K562 (cell line): ENCODE data around the gene TGM5. TPM values are rescaled to one million over a fixed set of nuclear protein-coding genes. Genes with fewer than 3 reads are reported as not detected.

ENCODE experiments used
- ATF4 ChIP-seq: fragments of 450-650 bp; formaldehyde crosslinking; IDR thresholded peaks from 2 replicates; pipeline ENCODE4 v1.4.0; 2022; ENCODE audit warnings: mild to moderate bottlenecking, moderate library complexity
- BCL6 ChIP-seq: fragments of 250-450 bp; sonication (Bioruptor Pico); IDR thresholded peaks from 2 replicates; pipeline ENCODE4 v1.4.0; 2020
- BHLHE40 ChIP-seq: IDR thresholded peaks from 2 replicates; pipeline ENCODE4 v1.6.1; 2011; ENCODE audit warnings: low read length, improper control_type of control experiment
- CHD2 ChIP-seq: IDR thresholded peaks from 2 replicates; pipeline ENCODE4 v1.6.1; 2011; ENCODE audit warnings: low read depth, low read length
- CHD4 ChIP-seq: fragments of 200-600 bp; sonication (generic); IDR thresholded peaks from 3 replicates; pipeline ENCODE4 v1.6.1; 2012; ENCODE audit warnings: low read depth, mild to moderate bottlenecking, mixed read lengths, low read length, inconsistent platforms; ENCODE audit not compliant: insufficient read depth, insufficient replicate concordance, poor library complexity, severe bottlenecking
- E2F8 ChIP-seq: fragments of 450-650 bp; IDR thresholded peaks from 2 replicates; pipeline ENCODE4 v1.7.1; 2018; ENCODE audit warnings: mild to moderate bottlenecking, low read depth; ENCODE audit not compliant: partially characterized antibody
- FUS ChIP-seq: fragments of 200-400 bp; formaldehyde crosslinking; optimal IDR thresholded peaks from 2 replicates; pipeline ENCODE3; 2017; ENCODE audit warnings: low read depth, low read length
- GATA2 ChIP-seq: sonication (generic); formaldehyde crosslinking; IDR thresholded peaks from 2 replicates; pipeline ENCODE4 v1.4.0; 2020; ENCODE audit warnings: mild to moderate bottlenecking, missing genetic modification reagents
- MBD2 ChIP-seq: sonication (generic); IDR thresholded peaks from 2 replicates; pipeline ENCODE4 v1.6.1; 2016; ENCODE audit warnings: low read depth, borderline replicate concordance
- MEF2D ChIP-seq: conservative IDR thresholded peaks from 2 replicates; pipeline ENCODE4 v1.6.1; 2016; ENCODE audit warnings: low read depth, missing genetic modification characterization, missing compliant biosample characterization
- NR1H2 ChIP-seq: sonication (generic); formaldehyde crosslinking; IDR thresholded peaks from 2 replicates; pipeline ENCODE4 v1.4.0; 2020; ENCODE audit warnings: mild to moderate bottlenecking, missing genetic modification reagents
- TSC22D4 ChIP-seq: fragments of 450-650 bp; IDR thresholded peaks from 2 replicates; pipeline ENCODE4 v1.6.1; 2016; ENCODE audit warnings: missing genetic modification characterization, missing biosample characterization, control low read depth
- ZBTB43 ChIP-seq: sonication (generic); formaldehyde crosslinking; IDR thresholded peaks from 2 replicates; pipeline ENCODE4 v1.8.0; 2023; ENCODE audit warnings: mild to moderate bottlenecking, missing genetic modification reagents
- ZNF121 ChIP-seq: sonication (generic); formaldehyde crosslinking; conservative IDR thresholded peaks from 2 replicates; pipeline ENCODE4 v1.8.0; 2022; ENCODE audit warnings: missing genetic modification reagents
- ZNF197 ChIP-seq: fragments of 200-800 bp; sonication (Bioruptor generic); IDR thresholded peaks from 2 replicates; pipeline ENCODE4 v1.6.1; 2016; ENCODE audit warnings: low read depth, missing genetic modification characterization, missing compliant biosample characterization
- ZNF584 ChIP-seq: fragments of 200-800 bp; sonication (Bioruptor generic); IDR thresholded peaks from 2 replicates; pipeline ENCODE4 v1.6.1; 2016; ENCODE audit warnings: low read depth, mild to moderate bottlenecking, missing genetic modification characterization, missing compliant biosample characterization
- polyA plus RNA-seq, 8 experiments: library from polyadenylated mRNA; depleted of rRNA in 4 of 8; stranded (reverse) in 5 of 8; unstranded in 3 of 8; fragments of >200 nt; fragmentation: Nextera tagmentation in 2 of 8; fragmentation: Illumina TruSeq in 1 of 8; extraction: Ambion mirVana in 2 of 8; extraction: Trizol in 1 of 8; gene quantifications; 2 replicates each; pipeline versions ENCODE4 v1.2.1 to v1.2.3, GENCODE V29; 2011 to 2014; ENCODE audit warnings: inconsistent platforms in 1 of 8, missing spikeins in 1 of 8
- total RNA-seq, 7 experiments: library from RNA; depleted of rRNA in 6 of 7; stranded (reverse); fragments of >200 nt in 6 of 7; fragmentation: Illumina TruSeq in 2 of 7; extraction: Trizol in 2 of 7; gene quantifications; 2 replicates each; pipeline versions ENCODE4 v1.2.1 to v1.2.3, GENCODE V29; 2011 to 2021; ENCODE audit warnings: low replicate concordance in 1 of 7
- TF ChIP-seq, protein P1 (sequence below): fragments of 250-450 bp; sonication (Bioruptor Pico); IDR thresholded peaks from 2 replicates; pipeline ENCODE4 v1.5.0; 2021
- TF ChIP-seq, protein P2 (sequence below): fragments of 250-450 bp; sonication (Bioruptor Pico); IDR thresholded peaks from 2 replicates; pipeline ENCODE4 v1.5.0; 2021; ENCODE audit warnings: mild to moderate bottlenecking, moderate library complexity

Gene TGM5
- total and polyA plus RNA-seq, 9 of the 15 experiments (the other 6 are each of a cell fraction or from before 2014, with no cell fraction given) = 0.03 to 0.10 (median 0.07) TPM; not detected in 6

DNA sequence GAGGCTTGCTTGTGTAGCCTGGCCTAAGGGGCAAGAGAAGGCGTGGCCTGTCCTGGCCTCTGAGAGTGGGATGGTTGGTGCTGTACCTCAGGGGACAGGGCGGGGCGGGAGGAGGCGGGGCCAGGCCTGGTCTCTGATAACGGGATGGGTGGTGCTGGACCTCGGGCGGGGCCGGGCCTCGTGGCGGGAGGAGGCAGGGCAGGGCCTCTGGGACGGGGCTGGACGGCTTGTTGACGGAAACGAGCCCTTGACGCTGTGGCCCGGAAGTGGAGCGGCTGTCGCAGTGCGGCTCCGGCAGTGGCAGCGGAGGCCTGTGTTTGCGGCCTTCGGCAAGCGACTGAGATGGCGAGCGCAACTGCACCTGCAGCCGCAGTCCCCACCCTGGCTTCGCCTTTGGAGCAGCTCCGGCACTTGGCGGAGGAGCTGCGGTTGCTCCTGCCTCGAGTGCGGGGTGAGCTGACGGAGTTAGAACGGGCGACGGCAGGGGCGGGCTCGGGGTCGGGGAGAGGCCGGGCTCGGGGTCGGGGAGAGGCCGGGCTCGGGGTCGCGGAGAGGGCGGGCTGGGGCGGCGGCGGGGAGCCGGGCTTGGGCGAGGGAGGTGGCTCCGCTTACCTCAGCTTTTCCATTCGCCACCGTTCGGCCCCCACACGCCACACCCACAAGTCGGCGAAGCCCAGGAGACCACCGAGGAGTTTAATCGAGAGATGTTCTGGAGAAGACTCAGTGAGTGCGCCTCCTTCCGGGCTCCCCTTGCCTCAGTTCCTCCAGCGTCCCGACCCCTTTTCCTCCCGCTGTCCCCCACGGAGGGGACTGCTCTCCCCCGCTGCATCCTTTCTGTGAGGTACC lies 81.3 kb downstream of the TGM5 start, which contains the start of gene CCNDBP1 (continued):
- no peak for TF ChIP-seq ZBTB43 (CRISPR knock-in tag)
- TF ChIP-seq GATA2 (CRISPR knock-in tag) = no peak
- TF ChIP-seq NR1H2 (CRISPR knock-in tag) = no peak
- no peak for TF ChIP-seq BCL6 (CRISPR knock-in tag)
- peak; percentile 86 for TF ChIP-seq E2F8
- no peak for TF ChIP-seq ZNF197 (CRISPR knock-in tag)
- no peak for TF ChIP-seq CHD4
- no peak for TF ChIP-seq CHD2
- TF ChIP-seq MBD2 = peak; percentile 75; the same call in 1 of the 2 replicates
- TF ChIP-seq, protein P1, sequence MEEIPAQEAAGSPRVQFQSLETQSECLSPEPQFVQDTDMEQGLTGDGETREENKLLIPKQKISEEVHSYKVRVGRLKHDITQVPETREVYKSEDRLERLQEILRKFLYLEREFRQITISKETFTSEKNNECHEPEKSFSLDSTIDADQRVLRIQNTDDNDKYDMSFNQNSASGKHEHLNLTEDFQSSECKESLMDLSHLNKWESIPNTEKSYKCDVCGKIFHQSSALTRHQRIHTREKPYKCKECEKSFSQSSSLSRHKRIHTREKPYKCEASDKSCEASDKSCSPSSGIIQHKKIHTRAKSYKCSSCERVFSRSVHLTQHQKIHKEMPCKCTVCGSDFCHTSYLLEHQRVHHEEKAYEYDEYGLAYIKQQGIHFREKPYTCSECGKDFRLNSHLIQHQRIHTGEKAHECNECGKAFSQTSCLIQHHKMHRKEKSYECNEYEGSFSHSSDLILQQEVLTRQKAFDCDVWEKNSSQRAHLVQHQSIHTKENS = no peak
- TF ChIP-seq MEF2D = no peak
- no peak for TF ChIP-seq ZNF584 (CRISPR knock-in tag)
- TF ChIP-seq FUS = no peak
- no peak for TF ChIP-seq ATF4 (CRISPR knock-in tag)
- TF ChIP-seq, protein P2, sequence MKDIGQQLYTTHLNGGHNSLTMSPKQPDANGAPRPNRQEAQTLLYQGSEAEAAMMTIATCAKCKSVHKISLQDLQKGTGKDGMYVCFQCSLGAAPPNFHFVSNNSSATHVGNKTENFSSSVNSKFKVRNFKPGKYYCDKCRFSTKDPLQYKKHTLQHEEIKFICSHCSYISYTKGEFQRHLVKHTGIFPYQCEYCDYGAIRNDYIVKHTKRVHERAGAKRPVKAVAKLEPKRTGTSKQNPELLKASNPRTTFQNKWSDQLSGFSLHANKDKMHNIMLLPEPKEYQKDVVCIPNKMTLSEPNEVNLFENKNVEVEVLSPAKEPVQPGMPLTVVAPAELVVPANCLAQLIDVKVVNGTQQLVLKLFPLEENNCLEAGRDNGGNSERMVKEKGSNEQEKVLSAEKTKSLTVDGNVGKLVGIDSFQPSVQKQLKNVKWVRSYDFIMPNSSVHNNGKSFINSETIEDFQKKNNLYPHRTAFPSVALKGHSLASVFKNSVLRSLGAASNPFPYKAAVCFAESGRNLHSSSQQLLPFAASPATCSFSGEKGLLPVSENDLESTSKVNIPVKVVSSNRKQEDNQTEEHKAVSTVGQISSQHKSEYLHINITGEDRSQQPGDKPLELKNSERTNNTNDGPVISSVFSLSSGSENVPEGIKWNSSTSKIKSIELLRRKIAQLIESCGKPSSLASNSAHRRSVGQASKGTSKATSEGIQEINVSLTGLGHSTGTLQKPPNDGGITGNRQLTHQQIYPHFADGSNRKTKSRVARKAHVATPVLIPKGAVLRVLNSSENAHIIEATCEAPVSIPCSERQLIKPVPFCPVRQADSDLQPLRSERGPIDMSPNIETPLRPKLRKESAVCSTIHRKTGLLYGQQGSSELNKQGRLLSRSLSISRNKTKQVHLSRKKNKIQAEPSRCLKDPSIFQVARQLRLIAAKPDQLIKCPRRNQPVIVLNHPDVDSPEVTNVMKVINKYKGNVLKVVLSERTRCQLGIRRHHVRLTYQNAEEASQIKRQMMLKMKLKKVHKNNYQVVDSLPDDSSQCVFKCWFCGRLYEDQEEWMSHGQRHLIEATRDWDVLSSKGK = no peak
- TF ChIP-seq BHLHE40 = peak; percentile 39; the same call in 1 of the 2 replicates
- TF ChIP-seq ZNF121 = no peak
- no peak for TF ChIP-seq TSC22D4 (tag)
